GM12874 (cell line): Measurements from ENCODE around the gene PDE4D.

Experiments
- TF ChIP-seq, protein P1 (sequence below): IDR thresholded peaks from 2 replicates; pipeline ENCODE4 v1.5.1; 2011; ENCODE audit warnings: low read depth, mild to moderate bottlenecking, control low read depth, low read length, moderate library complexity; ENCODE audit not compliant: insufficient read depth

Gene PDE4D

DNA sequence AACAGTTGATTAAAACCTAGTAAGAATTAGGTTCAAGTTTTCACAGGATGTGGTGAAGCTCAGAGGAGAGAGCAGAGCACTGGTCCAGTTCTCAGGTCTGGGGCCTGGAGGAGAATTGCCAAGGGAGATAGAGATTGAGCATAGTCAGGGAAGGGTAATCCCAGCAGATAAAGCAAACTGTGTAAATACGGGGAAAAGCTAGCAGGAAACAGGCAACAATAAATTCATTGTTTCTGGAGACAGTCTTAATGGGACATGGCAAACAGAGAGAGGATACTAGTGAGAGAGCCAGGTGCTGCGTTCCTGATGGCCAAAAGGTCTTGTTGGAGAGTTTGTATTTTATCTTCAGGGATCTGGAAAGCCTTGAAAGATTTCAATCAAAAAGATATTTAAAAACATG lies 333.0 kb downstream of the PDE4D start:
- TF ChIP-seq, protein P1, sequence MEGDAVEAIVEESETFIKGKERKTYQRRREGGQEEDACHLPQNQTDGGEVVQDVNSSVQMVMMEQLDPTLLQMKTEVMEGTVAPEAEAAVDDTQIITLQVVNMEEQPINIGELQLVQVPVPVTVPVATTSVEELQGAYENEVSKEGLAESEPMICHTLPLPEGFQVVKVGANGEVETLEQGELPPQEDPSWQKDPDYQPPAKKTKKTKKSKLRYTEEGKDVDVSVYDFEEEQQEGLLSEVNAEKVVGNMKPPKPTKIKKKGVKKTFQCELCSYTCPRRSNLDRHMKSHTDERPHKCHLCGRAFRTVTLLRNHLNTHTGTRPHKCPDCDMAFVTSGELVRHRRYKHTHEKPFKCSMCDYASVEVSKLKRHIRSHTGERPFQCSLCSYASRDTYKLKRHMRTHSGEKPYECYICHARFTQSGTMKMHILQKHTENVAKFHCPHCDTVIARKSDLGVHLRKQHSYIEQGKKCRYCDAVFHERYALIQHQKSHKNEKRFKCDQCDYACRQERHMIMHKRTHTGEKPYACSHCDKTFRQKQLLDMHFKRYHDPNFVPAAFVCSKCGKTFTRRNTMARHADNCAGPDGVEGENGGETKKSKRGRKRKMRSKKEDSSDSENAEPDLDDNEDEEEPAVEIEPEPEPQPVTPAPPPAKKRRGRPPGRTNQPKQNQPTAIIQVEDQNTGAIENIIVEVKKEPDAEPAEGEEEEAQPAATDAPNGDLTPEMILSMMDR: no peak

DNA sequence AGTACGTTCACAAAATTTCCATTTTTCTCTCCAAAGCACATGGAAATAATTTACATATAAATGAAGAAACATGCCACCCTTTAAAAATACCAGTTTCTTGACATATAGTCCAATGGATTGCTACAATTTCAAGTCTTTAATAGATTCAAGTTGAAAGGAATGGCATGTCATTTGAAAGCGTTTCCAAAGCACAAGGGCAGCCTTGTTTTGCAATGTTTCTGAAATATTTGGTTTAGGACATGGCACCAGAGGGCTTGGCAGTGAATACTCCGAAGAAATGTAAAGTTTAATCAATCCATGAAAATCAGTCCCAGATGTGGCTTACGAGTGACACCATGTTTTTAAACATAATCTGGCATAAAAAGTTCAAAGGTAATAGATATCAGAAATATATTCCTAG lies 333.7 kb downstream of the PDE4D start:
- TF ChIP-seq, protein P1: no peak

- TF ChIP-seq, protein P1: no peak
Observed at GRCh38 chr5:59559323-59559722, 334.2 kb downstream of the PDE4D start.

- TF ChIP-seq, protein P1: no peak
Observed at GRCh38 chr5:59558501-59558900, 335.0 kb downstream of the PDE4D start.

GRCh38 chr5:59557572-59557971 lies 336.0 kb downstream of the PDE4D start:
- TF ChIP-seq, protein P1: no peak

DNA sequence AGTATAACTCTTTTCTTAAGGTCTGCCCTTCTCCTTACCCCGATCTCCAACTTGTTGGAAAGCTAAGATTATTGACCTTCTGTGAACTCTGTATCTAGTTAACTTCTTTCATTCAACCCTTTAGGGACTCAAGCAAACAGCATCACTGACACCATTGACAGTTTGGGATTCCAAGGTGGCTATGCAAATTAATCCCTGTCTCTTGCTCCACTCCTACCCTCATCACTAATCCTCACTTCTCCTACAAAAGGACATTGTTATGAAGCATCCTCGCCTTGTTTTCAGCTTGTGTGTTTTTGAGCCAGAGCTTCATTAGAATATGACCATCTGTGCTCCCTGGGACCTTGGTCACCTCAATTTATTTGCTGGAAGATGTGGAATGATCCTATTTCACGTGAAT lies 337.9 kb downstream of the PDE4D start:
- TF ChIP-seq, protein P1: no peak

DNA sequence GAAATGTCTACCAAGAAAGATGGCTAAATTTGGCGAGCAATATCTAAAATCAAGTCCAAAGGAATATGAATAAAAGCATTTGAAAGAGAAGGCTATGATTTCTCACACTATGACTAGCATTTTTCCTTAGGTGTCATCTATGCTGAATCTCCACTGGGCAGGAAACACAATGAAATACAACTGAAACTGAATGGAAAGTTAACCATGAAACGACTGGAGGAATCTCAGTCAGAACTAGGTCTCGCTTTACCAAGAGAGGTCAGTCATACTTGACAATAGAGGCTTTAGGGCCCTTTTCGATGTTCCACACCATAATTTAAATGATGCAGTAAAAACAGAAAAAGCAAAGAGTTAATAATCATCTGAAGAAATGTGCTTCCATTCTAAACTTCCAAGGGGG lies 339.0 kb downstream of the PDE4D start:
- TF ChIP-seq, protein P1: no peak

- TF ChIP-seq, protein P1: no peak
Observed at GRCh38 chr5:59553992-59554391, 339.5 kb downstream of the PDE4D start.
